IMR-90 (cell line): ENCODE measurements around the gene SLC31A2. TPM values are rescaled to one million over a fixed set of nuclear protein-coding genes. Genes with fewer than 3 reads are reported as not detected.

Experiments
- ATAC-seq: fragments of 200-7000 bp; cut with Tn5 transposase; 2 replicates; pipeline ENCODE4 v1.9.1; 2020; ENCODE audit warnings: low read depth, mild to moderate bottlenecking, moderate library complexity
- BruUV-seq: library from RNA; stranded (reverse); fragments of 400-500 nt; replicated peaks from 2 replicates; lab custom pipeline; 2021; lab: Mats Ljungman, UMichigan
- CTCF ChIA-PET: fragments of 300-600 bp; formaldehyde crosslinking; extraction: SDS; loops from one replicate; lab custom pipeline; 2021; ENCODE audit warnings: antibody characterized with exemption; lab: Yijun Ruan, JAX
- POLR2A ChIA-PET: fragments of 300-600 bp; sonication (Branson Sonifier 250); formaldehyde crosslinking; loops from one replicate; lab custom pipeline; 2022; ENCODE audit warnings: antibody characterized with exemption; ENCODE audit not compliant: unreplicated experiment; lab: Charles Lee
- DNase-seq: peaks from one replicate; pipeline ENCODE4 v3.0.0; 2013
- H2AFZ ChIP-seq: replicated peaks from 2 replicates; pipeline ENCODE3; 2013; ENCODE audit warnings: low read length, mild to moderate bottlenecking; ENCODE audit not compliant: poor library complexity
- H2AK5ac ChIP-seq: 2 replicates; pipeline ENCODE4 v1.6.1; 2013; ENCODE audit warnings: low read depth, low read length, inconsistent platforms
- H2AK9ac ChIP-seq: replicated peaks from 2 replicates; pipeline ENCODE3; 2013; ENCODE audit warnings: mild to moderate bottlenecking, low read depth, low read length, moderate library complexity; ENCODE audit not compliant: poor library complexity
- H2BK120ac ChIP-seq: 2 replicates; pipeline ENCODE4 v1.6.1; 2013; ENCODE audit warnings: low read depth, low read length, inconsistent platforms
- H2BK15ac ChIP-seq: 3 replicates; pipeline ENCODE4 v1.6.1; 2013; ENCODE audit warnings: low read depth, low read length, inconsistent platforms
- H2BK20ac ChIP-seq: 2 replicates; pipeline ENCODE4 v1.6.1; 2013; ENCODE audit warnings: low read depth, mild to moderate bottlenecking, inconsistent platforms, low read length, moderate library complexity
- H2BK5ac ChIP-seq: 2 replicates; pipeline ENCODE4 v1.6.1; 2013; ENCODE audit warnings: mild to moderate bottlenecking, low read depth, low read length, inconsistent platforms; ENCODE audit not compliant: poor library complexity, severe bottlenecking
- H3K14ac ChIP-seq: replicated peaks from 2 replicates; pipeline ENCODE4 v1.6.1; 2013; ENCODE audit warnings: low read depth, low read length, inconsistent platforms
- H3K18ac ChIP-seq: 2 replicates; pipeline ENCODE4 v1.6.1; 2013; ENCODE audit warnings: low read depth, low read length, control low read depth
- H3K23ac ChIP-seq: 2 replicates; pipeline ENCODE4 v1.6.1; 2013; ENCODE audit warnings: low read depth, low read length, inconsistent platforms
- H3K27ac ChIP-seq: 2 replicates; pipeline ENCODE4 v1.5.1; 2013; ENCODE audit warnings: mild to moderate bottlenecking, control low read depth, low read length; ENCODE audit not compliant: insufficient read depth
- H3K27me3 ChIP-seq: 2 replicates; pipeline ENCODE4 v1.6.1; 2013; ENCODE audit warnings: low read length; ENCODE audit not compliant: control insufficient read depth, insufficient read depth
- H3K36me3 ChIP-seq: 2 replicates; pipeline ENCODE4 v1.6.1; 2013; ENCODE audit warnings: low read length, mixed read lengths; ENCODE audit not compliant: control insufficient read depth, insufficient read depth
- H3K4ac ChIP-seq: 2 replicates; pipeline ENCODE4 v1.6.1; 2013; ENCODE audit warnings: low read depth, low read length, inconsistent platforms
- H3K4me1 ChIP-seq: 2 replicates; pipeline ENCODE4 v1.6.1; 2013; ENCODE audit warnings: low read length, mixed read lengths; ENCODE audit not compliant: control insufficient read depth, insufficient read depth
- H3K4me2 ChIP-seq: 2 replicates; pipeline ENCODE4 v1.6.1; 2013; ENCODE audit warnings: low read depth, mild to moderate bottlenecking, control low read depth, low read length, moderate library complexity
- H3K4me3 ChIP-seq: 2 replicates; pipeline ENCODE4 v1.5.1; 2013; ENCODE audit warnings: low read depth, mild to moderate bottlenecking, control low read depth, low read length, moderate library complexity; ENCODE audit not compliant: insufficient read depth
- H3K56ac ChIP-seq: 2 replicates; pipeline ENCODE4 v1.6.1; 2013; ENCODE audit warnings: low read length, inconsistent platforms; ENCODE audit not compliant: insufficient read depth; ENCODE audit errors: extremely low read depth
- H3K79me1 ChIP-seq, 2 experiments: 2 replicates each; pipeline ENCODE4 v1.6.1; 2013; ENCODE audit warnings: low read length in 2 of 2, inconsistent platforms in 1 of 2, low read depth in 1 of 2
- H3K9ac ChIP-seq: 2 replicates; pipeline ENCODE4 v1.6.1; 2013; ENCODE audit warnings: low read depth, low read length, control low read depth
- H3K9me1 ChIP-seq: 2 replicates; pipeline ENCODE4 v1.6.1; 2013; ENCODE audit warnings: low read length, inconsistent platforms; ENCODE audit not compliant: insufficient read depth
- H3K9me3 ChIP-seq: 2 replicates; pipeline ENCODE4 v1.6.1; 2013; ENCODE audit warnings: low read length; ENCODE audit not compliant: control insufficient read depth, insufficient read depth
- H4K20me1 ChIP-seq: 2 replicates; pipeline ENCODE4 v1.6.1; 2013; ENCODE audit warnings: low read length, inconsistent platforms; ENCODE audit not compliant: insufficient read depth
- H4K5ac ChIP-seq: 2 replicates; pipeline ENCODE4 v1.6.1; 2013; ENCODE audit warnings: mild to moderate bottlenecking, low read depth, low read length, control low read depth
- H4K8ac ChIP-seq, 2 experiments: 2 replicates each; pipeline ENCODE4 v1.6.1; 2013; ENCODE audit warnings: low read depth in 2 of 2, low read length in 2 of 2, control low read depth in 1 of 2, inconsistent platforms in 1 of 2
- H4K91ac ChIP-seq: 2 replicates; pipeline ENCODE4 v1.6.1; 2013; ENCODE audit warnings: low read depth, low read length, inconsistent platforms; ENCODE audit not compliant: insufficient read depth
- CEBPB ChIP-seq: IDR thresholded peaks from 2 replicates; pipeline ENCODE4 v1.6.1; 2012; ENCODE audit warnings: low read depth, low read length, improper control_type of control experiment
- NFE2L2 ChIP-seq: fragments of 150-350 bp; IDR thresholded peaks from 2 replicates; pipeline ENCODE4 v1.6.1; 2016; ENCODE audit warnings: low read depth, mild to moderate bottlenecking, low read length
- RAD21 ChIP-seq: IDR thresholded peaks from 2 replicates; pipeline ENCODE4 v1.6.1; 2012; ENCODE audit warnings: low read length, improper control_type of control experiment
- WGBS, 2 experiments: methylation state at CpG; one replicate each; pipeline versions ENCODE4 v1.1.5 to v1.1.7; 2013; ENCODE audit warnings: missing lambda C conversion rate in 2 of 2; ENCODE audit not compliant: insufficient read length in 1 of 2; ENCODE audit errors: extremely low coverage in 2 of 2; 5-methylcytosine and 5-hydroxymethylcytosine counted together
- dilution Hi-C: fragments of 300-500 bp; cut with HindIII; formaldehyde crosslinking; loops from one replicate; pipeline ENCODE4 v1.14.3; 2018; ENCODE audit warnings: low sequenced_read_pairs; ENCODE audit not compliant: unreplicated experiment
- in situ Hi-C: fragments of 300-500 bp; cut with MboI; formaldehyde crosslinking; loops from 3 replicates; pipeline ENCODE4 v1.14.3; 2019; ENCODE audit warnings: low sequenced_read_pairs, inconsistent platforms, mixed read lengths
- intact Hi-C: fragments of 100-400 bp; cut with micrococcal nuclease; formaldehyde crosslinking; loops from 2 replicates; pipeline ENCODE4 v1.10.0; 2022
- polyA plus RNA-seq, 3 experiments: library from polyadenylated mRNA; depleted of rRNA; stranded (reverse); fragments of >200 nt; gene quantifications; 2 replicates each; pipeline ENCODE4 v1.2.3, GENCODE V29; 2012; ENCODE audit warnings: low replicate concordance in 1 of 3
- total RNA-seq: library from RNA; depleted of rRNA; stranded (reverse); fragments of >200 nt; gene quantifications from 2 replicates; pipeline ENCODE4 v1.2.3, GENCODE V29; 2012

SLC31A2 gene
- total and polyA plus RNA-seq, 2 of the 4 experiments (the other 2 are of a cell fraction) = 5.1 to 7.2 TPM

DNA sequence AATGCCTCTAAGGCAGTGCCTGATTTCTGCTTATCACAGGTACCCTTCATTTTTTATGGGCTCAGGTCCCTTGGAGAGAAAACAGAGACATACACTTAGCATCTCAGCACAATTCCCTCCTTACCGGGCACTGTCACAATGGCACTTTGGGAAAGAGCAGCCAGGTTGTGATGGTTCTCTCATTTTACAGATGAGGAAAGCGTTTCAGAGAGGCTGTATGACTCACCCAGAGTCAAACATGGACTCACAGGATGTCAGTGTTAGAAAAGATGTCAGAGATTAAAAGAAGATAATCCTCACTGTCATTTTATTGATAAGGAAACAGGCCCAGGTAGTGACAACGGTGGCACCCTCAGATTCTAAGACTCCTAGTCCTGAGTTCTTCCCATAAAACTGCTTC, 12.0 kb upstream of the SLC31A2 start:
- DNase-seq (no peak), ATAC-seq (no peak)
- no peaks in the 10 kb centered on the region for H4K20me1 ChIP-seq
- no peaks in the 10 kb centered on the region for H3K79me1 ChIP-seq
- no CpG with 5 or more reads among the region's 3 CpGs for WGBS, 2 experiments
- no peak overlapping the region for H2AK9ac ChIP-seq
- no peak overlapping the region for H4K8ac ChIP-seq
- intact Hi-C loops = no loop called here
- H2BK20ac ChIP-seq = no peak overlapping the region
- no peak overlapping the region for H3K18ac ChIP-seq
- no peaks in the 10 kb centered on the region for H3K36me3 ChIP-seq
- dilution Hi-C loops = no loop called here
- ChIA-PET POLR2A (no interaction called here), CTCF (no interaction called here)
- H2BK15ac ChIP-seq = no peak overlapping the region
- H3K4me1 ChIP-seq = no peaks in the 10 kb centered on the region
- BruUV-seq = no TSS peak
- no peak overlapping the region for H2BK120ac ChIP-seq
- H3K23ac ChIP-seq = no peak overlapping the region
- no peak overlapping the region for H3K4ac ChIP-seq
- H2AFZ ChIP-seq = no peak overlapping the region
- H3K27me3 ChIP-seq = peaks cover 13% of the 10 kb centered on the region
- H3K56ac ChIP-seq = no peak overlapping the region
- H3K4me2 ChIP-seq = no peak overlapping the region
- H3K9me3 ChIP-seq = no peaks in the 10 kb centered on the region; the same call in 1 of the 2 replicates
- no peaks in the 10 kb centered on the region for H3K9me1 ChIP-seq
- H3K27ac ChIP-seq = no peak overlapping the region
- no peak overlapping the region for H3K4me3 ChIP-seq
- H4K5ac ChIP-seq = no peak overlapping the region
- no peak overlapping the region for H4K91ac ChIP-seq
- in situ Hi-C loops = no loop called here
- no peak overlapping the region for H3K14ac ChIP-seq
- TF ChIP-seq RAD21 = no peak
- TF ChIP-seq NFE2L2 = no peak
- TF ChIP-seq CEBPB = no peak
- H2BK5ac ChIP-seq = no peak overlapping the region
- H3K9ac ChIP-seq = no peak overlapping the region
- no peak overlapping the region for H2AK5ac ChIP-seq
